Measurements from ENCODE around the gene FREM2. TPM values are rescaled to one million over a fixed set of nuclear protein-coding genes. Genes with fewer than 3 reads are reported as not detected.

The FREM2 gene
- total RNA-seq, 1 experiment from 2014 or later = 3.8 TPM

DNA sequence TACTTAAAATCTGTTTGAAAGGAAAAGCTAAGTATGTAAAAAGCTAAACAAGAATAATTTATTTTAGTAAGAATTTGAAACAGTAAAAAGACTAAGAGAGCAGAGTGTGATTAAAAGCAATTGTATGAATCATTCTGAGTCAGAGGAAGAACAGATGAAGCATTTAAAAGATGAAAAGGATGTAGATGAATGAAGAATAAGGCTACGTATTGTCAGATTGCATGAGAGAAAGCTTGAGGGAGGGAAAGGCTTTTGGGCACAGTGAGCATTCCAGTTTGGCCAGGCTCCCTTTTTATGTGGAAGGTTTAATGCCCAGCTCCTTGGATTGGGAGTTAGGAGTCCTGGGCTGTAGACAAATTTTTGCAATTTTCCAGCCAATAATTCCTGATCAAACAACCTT lies 117.7 kb downstream of the FREM2 start:
- TF ChIP-seq, protein P1, sequence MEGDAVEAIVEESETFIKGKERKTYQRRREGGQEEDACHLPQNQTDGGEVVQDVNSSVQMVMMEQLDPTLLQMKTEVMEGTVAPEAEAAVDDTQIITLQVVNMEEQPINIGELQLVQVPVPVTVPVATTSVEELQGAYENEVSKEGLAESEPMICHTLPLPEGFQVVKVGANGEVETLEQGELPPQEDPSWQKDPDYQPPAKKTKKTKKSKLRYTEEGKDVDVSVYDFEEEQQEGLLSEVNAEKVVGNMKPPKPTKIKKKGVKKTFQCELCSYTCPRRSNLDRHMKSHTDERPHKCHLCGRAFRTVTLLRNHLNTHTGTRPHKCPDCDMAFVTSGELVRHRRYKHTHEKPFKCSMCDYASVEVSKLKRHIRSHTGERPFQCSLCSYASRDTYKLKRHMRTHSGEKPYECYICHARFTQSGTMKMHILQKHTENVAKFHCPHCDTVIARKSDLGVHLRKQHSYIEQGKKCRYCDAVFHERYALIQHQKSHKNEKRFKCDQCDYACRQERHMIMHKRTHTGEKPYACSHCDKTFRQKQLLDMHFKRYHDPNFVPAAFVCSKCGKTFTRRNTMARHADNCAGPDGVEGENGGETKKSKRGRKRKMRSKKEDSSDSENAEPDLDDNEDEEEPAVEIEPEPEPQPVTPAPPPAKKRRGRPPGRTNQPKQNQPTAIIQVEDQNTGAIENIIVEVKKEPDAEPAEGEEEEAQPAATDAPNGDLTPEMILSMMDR (conservative IDR thresholded peaks at IDR 0.05; ENCODE audit: low read depth, low read length) = no peak
- no peak for TF ChIP-seq EZH2 (IDR thresholded peaks at IDR 0.05; ENCODE audit: borderline replicate concordance, low read depth, low read length, poor library complexity, severe bottlenecking)
- peaks cover 16% of the 10 kb centered on the region for H3K9me3 ChIP-seq (ENCODE audit: low read depth, low read length, poor library complexity, severe bottlenecking)
- no peaks in the 10 kb centered on the region for H3K36me3 ChIP-seq (ENCODE audit: insufficient read depth, low read length, poor library complexity, severe bottlenecking)
- intact Hi-C loops (cut with micrococcal nuclease; ENCODE audit: unreplicated experiment) = no loop called here
- POLR2A ChIA-PET (ENCODE audit: low non-redundant PET) = no interaction called here
- peaks cover 24% of the 10 kb centered on the region for H3K4me1 ChIP-seq (ENCODE audit: insufficient read depth, low read length, poor library complexity, severe bottlenecking)
- H3K27me3 ChIP-seq (replicated peaks; ENCODE audit: insufficient read depth, low read depth, low read length, poor library complexity) = no peaks in the 10 kb centered on the region
- H3K27ac ChIP-seq (ENCODE audit: low read depth, low read length, poor library complexity, severe bottlenecking) = peak overlapping the region; percentile 43
- DNase-seq (ENCODE audit: low spot score) = peak; percentile 69
- no TSS peak for BruUV-seq (replicated peaks)
- CTCF ChIA-PET = no interaction called here
- peak overlapping the region; percentile 8 for H3K4me3 ChIP-seq (ENCODE audit: low read depth, low read length, poor library complexity, severe bottlenecking)

DNA sequence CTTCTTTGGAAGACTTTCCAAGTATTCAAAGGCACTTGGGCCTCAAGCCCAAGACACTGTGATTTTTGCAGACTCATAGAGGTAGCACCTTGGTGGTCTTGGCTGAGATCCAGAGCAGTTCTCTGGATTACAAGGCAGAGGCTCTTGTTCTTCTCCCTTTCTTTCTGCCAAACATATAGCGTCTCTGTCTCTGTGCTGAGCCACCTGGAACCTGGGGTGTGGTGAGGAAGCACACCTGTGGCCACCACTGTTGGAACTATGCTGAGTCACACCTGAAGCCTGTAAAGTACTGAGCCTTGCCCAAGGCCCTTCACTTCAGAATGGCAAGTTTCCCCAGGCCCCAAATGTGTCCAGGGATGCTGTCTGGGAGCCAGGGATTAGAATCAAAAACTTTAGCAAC lies 127.5 kb downstream of the FREM2 start:
- ChIA-PET CTCF (no interaction called here), POLR2A (ENCODE audit: low non-redundant PET) (no interaction called here)
- H3K9me3 ChIP-seq (ENCODE audit: low read depth, low read length, poor library complexity, severe bottlenecking) = peaks cover 20% of the 10 kb centered on the region
- no TSS peak for BruUV-seq (replicated peaks)
- no peaks in the 10 kb centered on the region for H3K36me3 ChIP-seq (ENCODE audit: insufficient read depth, low read length, poor library complexity, severe bottlenecking)
- no peak overlapping the region for H3K4me3 ChIP-seq (ENCODE audit: low read depth, low read length, poor library complexity, severe bottlenecking)
- no peak overlapping the region for H3K27ac ChIP-seq (ENCODE audit: low read depth, low read length, poor library complexity, severe bottlenecking)
- H3K27me3 ChIP-seq (replicated peaks; ENCODE audit: insufficient read depth, low read depth, low read length, poor library complexity) = no peaks in the 10 kb centered on the region
- intact Hi-C loops (cut with micrococcal nuclease; ENCODE audit: unreplicated experiment) = no loop called here
- TF ChIP-seq, protein P1 (conservative IDR thresholded peaks at IDR 0.05; ENCODE audit: low read depth, low read length) = no peak
- TF ChIP-seq EZH2 (IDR thresholded peaks at IDR 0.05; ENCODE audit: borderline replicate concordance, low read depth, low read length, poor library complexity, severe bottlenecking) = no peak
- no peak for DNase-seq (ENCODE audit: low spot score)
- peaks cover 6% of the 10 kb centered on the region for H3K4me1 ChIP-seq (ENCODE audit: insufficient read depth, low read length, poor library complexity, severe bottlenecking)

DNA sequence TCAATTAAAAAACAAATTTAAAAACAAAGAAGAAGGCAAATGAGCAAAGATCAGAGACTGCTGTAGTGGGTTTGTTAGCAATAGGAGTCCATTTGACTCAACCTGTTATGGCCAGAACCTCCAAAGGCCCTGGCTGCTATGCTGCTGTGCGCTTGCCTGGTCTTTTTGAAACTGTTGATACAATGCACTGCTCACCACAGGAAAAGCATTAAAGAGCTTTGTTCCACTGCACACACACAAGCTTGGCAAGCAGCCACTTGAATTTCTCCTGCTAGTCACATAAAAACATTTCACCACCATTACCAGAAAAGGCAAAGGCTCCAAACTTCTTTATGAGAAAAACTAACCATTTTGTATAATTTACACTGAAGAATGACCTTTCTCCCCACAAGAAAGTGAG lies 132.2 kb downstream of the FREM2 start:
- Histone ChIP-seq H3K9me3 (ENCODE audit: low read depth, low read length, poor library complexity, severe bottlenecking) (no peaks in the 10 kb centered on the region), H3K27me3 (replicated peaks; ENCODE audit: insufficient read depth, low read depth, low read length, poor library complexity) (no peaks in the 10 kb centered on the region), H3K4me1 (ENCODE audit: insufficient read depth, low read length, poor library complexity, severe bottlenecking) (peaks cover 9% of the 10 kb centered on the region), H3K4me3 (ENCODE audit: low read depth, low read length, poor library complexity, severe bottlenecking) (no peak overlapping the region), H3K36me3 (ENCODE audit: insufficient read depth, low read length, poor library complexity, severe bottlenecking) (no peaks in the 10 kb centered on the region), H3K27ac (ENCODE audit: low read depth, low read length, poor library complexity, severe bottlenecking) (no peak overlapping the region)
- peak; percentile 86 for DNase-seq (ENCODE audit: low spot score)
- no TSS peak for BruUV-seq (replicated peaks)
- intact Hi-C loops (cut with micrococcal nuclease; ENCODE audit: unreplicated experiment) = no loop called here
- POLR2A ChIA-PET (ENCODE audit: low non-redundant PET) = no interaction called here
- no peak for TF ChIP-seq EZH2 (IDR thresholded peaks at IDR 0.05; ENCODE audit: borderline replicate concordance, low read depth, low read length, poor library complexity, severe bottlenecking)
- TF ChIP-seq, protein P1 (conservative IDR thresholded peaks at IDR 0.05; ENCODE audit: low read depth, low read length) = no peak
- CTCF ChIA-PET = no interaction called here
